ENCODE data around the gene LONP2. TPM values are rescaled to one million over a fixed set of nuclear protein-coding genes. Genes with fewer than 3 reads are reported as not detected.
"Not testable (repeated sequence)": the region's sequence is repeated elsewhere in the genome, so short reads cannot be mapped to it uniquely, and the experiment has no call there.

LONP2 gene
- total and polyA plus RNA-seq, 9 of the 15 experiments (the other 6 are each of a cell fraction or from before 2014, with no cell fraction given): 8.1 to 41.2 (median 25.6) TPM

- TF ChIP-seq OTX1 (CRISPR knock-in tag; IDR thresholded peaks at IDR 0.05) (no peak), DPF2 (IDR thresholded peaks at IDR 0.05) (peak; percentile 49; the same call in 1 of the 2 replicates), MAFG (tag; conservative IDR thresholded peaks at IDR 0.05) (peak; percentile 39; the same call in 1 of the 2 replicates), ZNF316 (IDR thresholded peaks at IDR 0.05) (peak; percentile 21; the same call in 1 of the 2 replicates), RBM39 (optimal IDR thresholded peaks at IDR 0.05; ENCODE audit: low read depth, low read length) (no peak), NFE2 (IDR thresholded peaks at IDR 0.05; ENCODE audit: low read depth) (peak; percentile 62; the same call in 1 of the 2 replicates), SNRNP70 (optimal IDR thresholded peaks at IDR 0.05; ENCODE audit: low read depth, low read length) (no peak), ARID1B (IDR thresholded peaks at IDR 0.05) (peak; percentile 39; the same call in 1 of the 2 replicates), C11orf30 (IDR thresholded peaks at IDR 0.05; ENCODE audit: low read depth) (peak; percentile 52; the same call in 1 of the 2 replicates), SMARCA4 (IDR thresholded peaks at IDR 0.05) (peak; percentile 24; the same call in 1 of the 2 replicates), PRDM10 (IDR thresholded peaks at IDR 0.05; ENCODE audit: partially characterized antibody) (peak; percentile 62), MAFF (IDR thresholded peaks at IDR 0.05; ENCODE audit: low read length) (peak; percentile 30; the same call in 1 of the 2 replicates), ZFP1 (CRISPR knock-in tag; IDR thresholded peaks at IDR 0.05) (peak; percentile 49; the same call in 1 of the 2 replicates)
- Histone ChIP-seq H2AFZ (ENCODE audit: low read depth, low read length) (no peak overlapping the region), H3K4me2 (ENCODE audit: insufficient read depth, low read length) (peak overlapping the region; percentile 32; the same call in 1 of the 2 replicates), H3K9me3 (replicated peaks; ENCODE audit: control insufficient read depth, insufficient read depth, low read depth, low read length) (no peaks in the 10 kb centered on the region), H3K27me3 (ENCODE audit: control insufficient read depth in 2 of 2, insufficient read depth in 2 of 2, low read length in 2 of 2) (no peaks in the 10 kb centered on the region), H3K9ac (ENCODE audit: insufficient read depth in 1 of 2, low read depth in 2 of 2, low read length in 2 of 2) (no peak overlapping the region), H3K36me3 (ENCODE audit: control insufficient read depth, insufficient read depth, low read length) (no peaks in the 10 kb centered on the region), H4K20me1 (replicated peaks; ENCODE audit: control insufficient read depth, insufficient read depth, low read length) (peaks cover 23% of the 10 kb centered on the region), H3K4me1 (replicated peaks in 1 of 2; ENCODE audit: control insufficient read depth in 2 of 2, insufficient read depth in 2 of 2, low read length in 2 of 2) (peaks cover 13 to 28% of the 10 kb centered on the region in 2 experiments; a peak in 4 of 5 replicates), H3K27ac (ENCODE audit: extremely low read depth, low read depth, low read length) (no peak overlapping the region), H3K4me3 (no peak overlapping the region), H3K9me1 (ENCODE audit: control insufficient read depth, insufficient read depth, low read length) (no peaks in the 10 kb centered on the region), H3K79me2 (ENCODE audit: control insufficient read depth, insufficient read depth, low read length) (peaks cover 96% of the 10 kb centered on the region)
- BruUV-seq (replicated peaks): no TSS peak
- ChIA-PET POLR2A (interaction anchor here (0.9 to 5.2 kb wide), 4 partner anchors 8 to 114 kb away, joined by 3 to 48 read pairs (median 7); partner anchors contain the start of gene SIAH1), CTCF (ENCODE audit: low intra/inter-chr PET ratio) (no interaction called here)
- FAIRE-seq (peak; percentile 56), DNase-seq (ENCODE audit: extremely low read depth in 1 of 4, low spot score in 3 of 4) (peak in 1 of 4 experiments; percentile 23), ATAC-seq (peak; percentile 34; the same call in 2 of the 3 replicates)
- WGBS (ENCODE audit: insufficient coverage, low coverage, missing lambda C conversion rate): 0% methylated on average over 2 of the region's 2 CpGs
- intact Hi-C loops (cut with micrococcal nuclease) (no loop called here), in situ Hi-C loops (cut with MboI) (no loop called here)
Measured at GRCh38 chr16:48374255-48374654, 130.2 kb downstream of the LONP2 start.

GRCh38 chr16:48377301-48377700 is 133.2 kb downstream of the LONP2 start:
- BruUV-seq (replicated peaks); CTCF ChIA-PET (ENCODE audit: low intra/inter-chr PET ratio); H3K4me2 ChIP-seq (ENCODE audit: insufficient read depth, low read length); in situ Hi-C loops (cut with MboI); H3K9me3 ChIP-seq (replicated peaks; ENCODE audit: control insufficient read depth, insufficient read depth, low read depth, low read length); H3K9ac ChIP-seq (ENCODE audit: insufficient read depth in 1 of 2, low read depth in 2 of 2, low read length in 2 of 2); intact Hi-C loops (cut with micrococcal nuclease); H3K27me3 ChIP-seq (ENCODE audit: control insufficient read depth in 2 of 2, insufficient read depth in 2 of 2, low read length in 2 of 2); H2AFZ ChIP-seq (ENCODE audit: low read depth, low read length); H3K9me1 ChIP-seq (ENCODE audit: control insufficient read depth, insufficient read depth, low read length); H3K4me3 ChIP-seq; DNase-seq (ENCODE audit: extremely low read depth in 1 of 4, low spot score in 3 of 4); ATAC-seq; H3K27ac ChIP-seq (ENCODE audit: extremely low read depth, low read depth, low read length); FAIRE-seq; H3K36me3 ChIP-seq (ENCODE audit: control insufficient read depth, insufficient read depth, low read length): not testable (repeated sequence)
- Histone ChIP-seq H4K20me1 (replicated peaks; ENCODE audit: control insufficient read depth, insufficient read depth, low read length) (peaks cover 51% of the 10 kb centered on the region), H3K4me1 (replicated peaks in 1 of 2; ENCODE audit: control insufficient read depth in 2 of 2, insufficient read depth in 2 of 2, low read length in 2 of 2) (peaks cover 24 to 44% of the 10 kb centered on the region in 2 experiments), H3K79me2 (ENCODE audit: control insufficient read depth, insufficient read depth, low read length) (peaks cover 97% of the 10 kb centered on the region)
- 90% methylated on average over 7 of the region's 7 CpGs for WGBS (ENCODE audit: insufficient coverage, low coverage, missing lambda C conversion rate)
- POLR2A ChIA-PET: interaction anchor here (0.6 to 5.2 kb wide), 3 partner anchors 8 to 108 kb away, joined by 3 to 48 read pairs (median 4); no protein-coding TSS in a partner anchor
